ENCODE results near the gene SRRM3.
"Not testable (repeated sequence)": the region's sequence is repeated elsewhere in the genome, so short reads cannot be mapped to it uniquely, and the experiment has no call there.

Gene SRRM3

GRCh38 chr7:76268376-76268775 is 66.7 kb downstream of the SRRM3 start:
- Mint-ChIP-seq H3K9me3 (no peaks in the 10 kb centered on the region), H3K27me3 (ENCODE audit: low read depth, poor library complexity) (peaks cover 69% of the 10 kb centered on the region), H3K36me3 (ENCODE audit: low read depth) (no peaks in the 10 kb centered on the region), H3K4me3 (peak overlapping the region; percentile 55), H3K4me1 (peaks cover 20% of the 10 kb centered on the region), H3K27ac (no peak overlapping the region)
- TF ChIP-seq CTCF (IDR thresholded peaks at IDR 0.05), result no peak
- DNase-seq, result no peak

GRCh38 chr7:76269895-76270294 is 68.2 kb downstream of the SRRM3 start:
- no peak for DNase-seq
- Mint-ChIP-seq H3K9me3 (no peaks in the 10 kb centered on the region), H3K4me1 (peaks cover 26% of the 10 kb centered on the region), H3K4me3 (no peak overlapping the region), H3K27ac (no peak overlapping the region), H3K27me3 (ENCODE audit: low read depth, poor library complexity) (peaks cover 77% of the 10 kb centered on the region), H3K36me3 (ENCODE audit: low read depth) (no peaks in the 10 kb centered on the region)
- TF ChIP-seq CTCF (IDR thresholded peaks at IDR 0.05), result no peak

DNA sequence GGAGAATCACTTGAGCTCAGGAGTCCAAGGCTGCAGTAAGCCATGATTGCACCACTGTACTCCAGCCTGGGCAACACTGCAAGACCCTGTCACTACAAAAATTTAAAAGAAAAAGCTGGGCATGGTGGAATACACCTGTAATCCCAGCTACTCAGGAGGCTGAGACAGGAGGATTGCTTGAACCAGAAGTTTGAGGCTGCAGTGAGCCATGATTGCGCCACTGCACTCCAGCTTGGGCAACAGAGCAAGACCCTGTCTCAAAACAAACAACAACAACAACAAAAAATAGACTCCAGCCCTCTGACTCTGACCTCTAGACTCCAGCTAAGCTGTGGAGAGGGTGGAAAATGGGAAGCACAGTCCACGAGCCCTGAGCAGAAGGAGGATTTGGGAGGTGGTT is 69.7 kb downstream of the SRRM3 start:
- H3K36me3 Mint-ChIP-seq (ENCODE audit: low read depth); H3K27ac Mint-ChIP-seq; H3K4me3 Mint-ChIP-seq; DNase-seq; H3K9me3 Mint-ChIP-seq: not testable (repeated sequence)
- peaks cover 26% of the 10 kb centered on the region for H3K4me1 Mint-ChIP-seq
- H3K27me3 Mint-ChIP-seq (ENCODE audit: low read depth, poor library complexity), result peaks cover 87% of the 10 kb centered on the region

DNA sequence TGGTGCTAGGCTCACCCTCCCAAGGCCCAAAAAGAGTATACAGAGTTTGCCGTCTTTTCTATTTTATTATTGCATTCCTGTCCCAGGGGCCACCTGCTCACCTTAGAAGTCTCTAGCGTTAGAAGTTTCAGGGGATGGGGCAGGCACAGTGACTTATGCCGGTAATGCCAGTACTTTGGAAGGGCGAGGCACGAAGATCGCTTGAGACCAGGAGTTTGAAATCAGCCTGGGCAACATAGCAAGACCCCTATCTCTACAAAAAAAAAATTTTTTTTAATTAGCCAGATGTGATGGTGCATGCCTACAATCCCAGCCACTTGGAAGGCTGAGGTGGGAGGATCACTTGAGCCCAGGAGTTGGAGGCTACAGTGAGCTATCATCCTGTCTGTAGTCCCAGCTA is 70.4 kb downstream of the SRRM3 start:
- Mint-ChIP-seq H3K27ac (no peak overlapping the region), H3K4me1 (peaks cover 26% of the 10 kb centered on the region), H3K4me3 (no peak overlapping the region), H3K36me3 (ENCODE audit: low read depth) (no peaks in the 10 kb centered on the region), H3K9me3 (no peaks in the 10 kb centered on the region), H3K27me3 (ENCODE audit: low read depth, poor library complexity) (peaks cover 88% of the 10 kb centered on the region)
- no peak for TF ChIP-seq CTCF (IDR thresholded peaks at IDR 0.05)
- DNase-seq, result no peak

DNA sequence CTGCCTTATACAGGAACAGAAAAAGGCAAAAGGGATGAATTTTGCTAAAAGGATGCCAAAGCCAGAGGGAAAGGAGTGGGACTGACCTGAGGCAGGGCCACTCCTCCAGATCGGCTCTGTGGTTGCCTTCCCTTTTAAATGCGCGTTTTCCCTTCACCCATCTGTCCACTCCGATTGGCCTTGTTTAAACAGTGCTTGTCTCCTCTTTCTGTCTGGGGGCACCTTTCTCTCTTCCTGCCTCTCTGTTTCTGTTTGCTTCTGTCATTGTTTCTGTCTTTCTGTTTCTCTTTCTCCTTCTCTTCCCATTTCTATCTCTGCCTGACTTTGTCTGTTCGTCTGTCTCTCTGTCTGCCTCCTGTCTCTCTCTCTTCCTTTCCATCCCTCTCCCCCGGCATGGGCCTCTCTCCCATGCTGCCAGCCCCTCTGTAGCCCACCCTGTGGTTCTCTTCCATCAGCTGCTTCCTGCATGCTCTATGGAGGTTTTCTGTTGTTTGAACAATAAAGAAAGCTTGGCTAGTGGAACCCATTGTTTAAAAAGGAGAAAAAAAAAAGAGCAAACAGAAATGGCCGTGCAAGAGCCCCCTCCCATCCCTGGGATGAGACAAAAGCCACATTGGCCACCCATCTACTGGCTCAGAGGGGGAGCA is 71.3 kb downstream of the SRRM3 start:
- no peak overlapping the region for H3K4me3 Mint-ChIP-seq
- H3K9me3 Mint-ChIP-seq, result no peaks in the 10 kb centered on the region
- peaks cover 91% of the 10 kb centered on the region for H3K27me3 Mint-ChIP-seq (ENCODE audit: low read depth, poor library complexity)

DNA sequence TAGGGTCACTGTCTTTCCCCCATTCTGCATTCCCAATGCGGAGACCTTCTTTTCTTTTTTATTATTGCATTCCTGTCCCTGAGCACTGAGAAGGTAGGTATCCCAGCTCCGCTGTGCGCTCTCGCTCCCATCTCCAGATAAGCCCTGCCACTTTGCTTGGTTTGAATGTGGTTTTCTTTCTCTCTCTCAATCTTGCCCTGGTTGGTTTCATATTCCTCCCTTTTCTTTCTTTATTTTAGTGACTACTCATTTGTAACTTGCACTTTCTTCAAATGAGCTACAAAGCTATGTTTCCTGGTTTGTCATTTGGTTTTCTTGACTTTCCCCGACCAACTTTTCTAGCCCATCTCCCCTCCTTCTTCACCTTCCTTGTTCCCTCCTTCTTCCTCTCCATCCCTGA is 71.8 kb downstream of the SRRM3 start:
- Mint-ChIP-seq H3K4me1 (peaks cover 22% of the 10 kb centered on the region), H3K36me3 (ENCODE audit: low read depth) (no peaks in the 10 kb centered on the region), H3K27me3 (ENCODE audit: low read depth, poor library complexity) (peaks cover 91% of the 10 kb centered on the region), H3K27ac (no peak overlapping the region), H3K9me3 (no peaks in the 10 kb centered on the region), H3K4me3 (peak overlapping the region; percentile 41)
- TF ChIP-seq CTCF (IDR thresholded peaks at IDR 0.05), result no peak
- DNase-seq, result no peak

More for the DNA sequence above, 71.3 kb downstream of the SRRM3 start:
- TF ChIP-seq CTCF (IDR thresholded peaks at IDR 0.05), result no peak
- Mint-ChIP-seq H3K4me1 (peaks cover 26% of the 10 kb centered on the region), H3K27ac (no peak overlapping the region), H3K36me3 (ENCODE audit: low read depth) (no peaks in the 10 kb centered on the region)
- DNase-seq, result no peak

Measured in nephron progenitor cell (in vitro differentiated cells).